ENCODE results near the gene CFAP100.

GRCh38 chr3:126460381-126460780, 65.7 kb downstream of the CFAP100 start:
- TF ChIP-seq NFE2L2 (IDR thresholded peaks at IDR 0.05; ENCODE audit: low read depth, low read length) (no peak), CTCF (conservative IDR thresholded peaks at IDR 0.05; ENCODE audit: low read depth, low read length) (no peak), FOS (IDR thresholded peaks at IDR 0.05; ENCODE audit: low read depth, low read length) (no peak), POLR2A (IDR thresholded peaks at IDR 0.05; ENCODE audit: low read depth, low read length) (no peak), RFX5 (IDR thresholded peaks at IDR 0.05; ENCODE audit: low read depth, low read length) (no peak), RCOR1 (IDR thresholded peaks at IDR 0.05; ENCODE audit: insufficient replicate concordance, low read length) (no peak), CHD1 (IDR thresholded peaks at IDR 0.05; ENCODE audit: low read depth, low read length) (no peak)
